Superior temporal gyrus (tissue), 1 donor: ENCODE measurements around the gene SOX2.
"Not testable (repeated sequence)": the region's sequence is repeated elsewhere in the genome, so short reads cannot be mapped to it uniquely, and the experiment has no call there.

Experiments used
- DNase-seq: peaks from one replicate; pipeline ENCODE4 v3.0.0-alpha.2; 2016; ENCODE audit errors: extremely low spot score

The SOX2 gene

GRCh38 chr3:181757694-181758306 lies 46.1 kb downstream of the SOX2 start:
- DNase-seq = no peak

- no peak for DNase-seq
These were observed 50.2 kb downstream of the SOX2 start for GRCh38 chr3:181761906-181762305.

DNA sequence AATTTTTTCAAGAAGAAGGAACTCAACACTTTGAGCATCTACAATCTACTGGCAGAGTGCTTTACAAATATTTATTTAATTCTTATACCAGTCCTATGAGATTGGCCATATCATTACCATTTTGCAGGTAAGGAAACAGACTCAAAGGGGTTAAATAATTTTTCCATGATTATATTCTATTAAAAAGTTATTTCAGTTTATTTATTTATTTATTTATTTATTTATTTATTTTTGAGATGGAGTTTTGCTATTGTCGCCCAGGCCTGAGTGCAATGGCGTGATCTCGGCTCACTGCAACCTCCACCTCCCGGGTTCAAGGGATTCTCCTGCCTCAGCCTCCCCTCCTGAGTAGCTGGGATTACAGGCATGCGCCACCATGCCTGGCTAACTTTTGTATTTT lies 52.3 kb downstream of the SOX2 start:
- DNase-seq = not testable (repeated sequence)
